HG02938 (cell line): ENCODE data around the gene IL37.
A peak's percentile ranks its signal among the peaks of the same experiment; 100 is the strongest.

Experiments
- ATAC-seq: cut with Tn5 transposase; IDR thresholded peaks from one replicate; pipeline ENCODE4 v1.9.1; 2021; ENCODE audit warnings: mild to moderate bottlenecking, moderate library complexity; ENCODE audit not compliant: unreplicated experiment

Gene IL37

GRCh38 chr2:112958428-112959108 lies 47.6 kb downstream of the IL37 start:
- ATAC-seq = peak; percentile 68

DNA sequence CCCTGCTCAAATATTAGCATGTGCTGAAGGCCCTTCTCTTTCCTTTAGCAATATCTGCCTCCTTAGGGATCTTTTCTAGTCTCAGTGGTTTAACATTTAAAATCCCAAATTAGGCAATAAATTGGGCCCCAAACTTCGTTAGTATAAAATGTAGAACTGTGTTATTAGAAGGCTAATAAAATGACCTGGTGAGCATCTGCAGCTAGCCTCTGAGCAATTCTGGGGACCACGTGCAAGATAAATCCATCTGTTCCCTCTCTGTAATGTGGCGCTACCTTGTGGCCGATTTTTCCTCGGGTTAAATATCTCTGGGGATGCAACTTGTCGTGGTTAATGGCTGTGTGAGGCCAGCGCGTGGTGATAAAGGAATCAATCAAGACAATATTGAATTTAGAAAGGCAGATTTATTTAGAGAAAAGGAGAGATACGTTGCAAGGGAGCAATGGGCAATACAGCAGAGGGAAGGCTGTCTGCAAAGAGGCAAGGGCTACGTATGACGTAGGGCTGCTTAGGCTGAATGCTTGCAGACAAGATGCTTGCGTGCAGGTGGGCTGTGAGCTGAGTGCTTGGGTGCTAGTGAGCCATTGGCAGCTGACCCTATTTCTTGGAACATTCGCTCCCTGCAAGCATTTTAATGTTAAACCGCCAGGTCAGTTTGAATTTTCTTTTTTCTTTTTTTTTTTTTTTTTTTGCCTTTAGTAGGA lies 48.3 kb downstream of the IL37 start:
- no peak for ATAC-seq

DNA sequence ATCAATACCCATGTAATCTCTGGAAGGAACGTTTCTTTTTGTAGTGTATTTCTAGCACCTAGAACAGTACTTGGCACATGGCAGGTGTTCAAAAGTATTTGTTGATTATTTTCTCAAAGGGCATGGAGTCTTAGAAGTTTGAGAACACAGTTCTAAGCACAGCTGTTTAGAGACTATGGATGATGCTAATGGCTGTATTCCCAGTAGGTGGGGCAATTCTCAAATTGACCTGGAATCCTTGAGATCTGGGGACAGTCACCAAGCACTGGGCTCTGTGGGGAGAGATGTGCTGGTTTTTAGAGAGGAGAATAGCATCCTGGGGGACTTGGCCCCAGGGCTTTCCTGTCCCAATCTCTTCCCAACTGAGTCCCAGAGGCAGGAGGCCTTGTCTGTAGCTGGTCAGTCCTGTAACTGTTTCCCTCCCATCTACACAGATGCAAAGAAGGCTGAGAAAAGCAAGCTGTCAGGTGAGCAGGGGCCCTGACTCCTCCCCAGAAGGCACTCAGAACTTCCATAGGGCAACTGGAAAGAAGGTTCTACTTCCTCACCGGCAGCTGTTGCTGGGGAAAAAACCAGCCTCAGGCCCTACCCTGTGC lies 49.4 kb downstream of the IL37 start:
- no peak for ATAC-seq

GRCh38 chr2:112962308-112963175 lies 51.6 kb downstream of the IL37 start:
- no peak for ATAC-seq

GRCh38 chr2:112967023-112967422 lies 56.1 kb downstream of the IL37 start:
- no peak for ATAC-seq
